SK-N-SH (cell line): ENCODE measurements around the gene STON2.

Experiments
- CTCF ChIP-seq: fragments of 200-600 bp; sonication (generic); IDR thresholded peaks from 2 replicates; pipeline ENCODE4 v1.6.1; 2017; ENCODE audit warnings: antibody characterized with exemption, mild to moderate bottlenecking, moderate library complexity
- EP300 ChIP-seq, 2 experiments: IDR thresholded peaks; 2 replicates each; pipeline versions ENCODE4 v1.4.0 to v1.6.1; 2012; ENCODE audit warnings: borderline replicate concordance in 1 of 2, low read depth in 1 of 2, low read length in 1 of 2
- FOSL2 ChIP-seq: IDR thresholded peaks from 2 replicates; pipeline ENCODE4 v1.4.0; 2012; ENCODE audit warnings: low read depth, mild to moderate bottlenecking, moderate library complexity, borderline replicate concordance
- GATA2 ChIP-seq: sonication (generic); formaldehyde crosslinking; IDR thresholded peaks from 2 replicates; pipeline ENCODE4 v1.5.0; 2020; ENCODE audit warnings: mild to moderate bottlenecking, missing genetic modification reagents
- PBX3 ChIP-seq: IDR thresholded peaks from 2 replicates; pipeline ENCODE4; 2012
- RFX5 ChIP-seq: IDR thresholded peaks from 2 replicates; pipeline ENCODE4 v1.6.1; 2012; ENCODE audit warnings: mild to moderate bottlenecking, improper control_type of control experiment, low read length
- SMC3 ChIP-seq: IDR thresholded peaks from 2 replicates; pipeline ENCODE4 v1.6.1; 2012; ENCODE audit warnings: low read depth, low read length, improper control_type of control experiment
- USF1 ChIP-seq: IDR thresholded peaks from 2 replicates; pipeline ENCODE4 v1.4.0; 2012; ENCODE audit warnings: low read depth, borderline replicate concordance
- USF2 ChIP-seq: fragments of 150-350 bp; IDR thresholded peaks from 2 replicates; pipeline ENCODE4 v1.6.1; 2017; ENCODE audit warnings: antibody characterized with exemption, low read length, low read depth, borderline replicate concordance
- ZBTB33 ChIP-seq: IDR thresholded peaks from 2 replicates; pipeline ENCODE4 v1.4.0; 2012; ENCODE audit warnings: low read depth, borderline replicate concordance

- TF ChIP-seq ZBTB33 (no peak), GATA2 (CRISPR knock-in tag) (no peak), RFX5 (no peak), CTCF (no peak), PBX3 (no peak), SMC3 (no peak), USF2 (no peak), EP300 (IDR thresholded peaks at IDR 0.05; ENCODE audit: borderline replicate concordance in 1 of 2, low read depth in 1 of 2, low read length in 1 of 2) (no peak), FOSL2 (no peak), USF1 (no peak)
Observed at GRCh38 chr14:81264671-81265070, 135.5 kb downstream of the STON2 start.
